IMR-90 (cell line): ENCODE measurements around the gene TCP1. TPM values are rescaled to one million over a fixed set of nuclear protein-coding genes. Genes with fewer than 3 reads are reported as not detected.

Experiments used
- ATAC-seq: fragments of 200-7000 bp; cut with Tn5 transposase; 2 replicates; pipeline ENCODE4 v1.9.1; 2020; ENCODE audit warnings: low read depth, mild to moderate bottlenecking, moderate library complexity
- BruUV-seq: library from RNA; stranded (reverse); fragments of 400-500 nt; replicated peaks from 2 replicates; lab custom pipeline; 2021; lab: Mats Ljungman, UMichigan
- CTCF ChIA-PET: fragments of 300-600 bp; formaldehyde crosslinking; extraction: SDS; loops from one replicate; lab custom pipeline; 2021; ENCODE audit warnings: antibody characterized with exemption; lab: Yijun Ruan, JAX
- POLR2A ChIA-PET: fragments of 300-600 bp; sonication (Branson Sonifier 250); formaldehyde crosslinking; loops from one replicate; lab custom pipeline; 2022; ENCODE audit warnings: antibody characterized with exemption; ENCODE audit not compliant: unreplicated experiment; lab: Charles Lee
- DNase-seq: peaks from one replicate; pipeline ENCODE4 v3.0.0; 2013
- H2AFZ ChIP-seq: replicated peaks from 2 replicates; pipeline ENCODE3; 2013; ENCODE audit warnings: low read length, mild to moderate bottlenecking; ENCODE audit not compliant: poor library complexity
- H2AK5ac ChIP-seq: 2 replicates; pipeline ENCODE4 v1.6.1; 2013; ENCODE audit warnings: low read depth, low read length, inconsistent platforms
- H2AK9ac ChIP-seq: replicated peaks from 2 replicates; pipeline ENCODE3; 2013; ENCODE audit warnings: mild to moderate bottlenecking, low read depth, low read length, moderate library complexity; ENCODE audit not compliant: poor library complexity
- H2BK120ac ChIP-seq: 2 replicates; pipeline ENCODE4 v1.6.1; 2013; ENCODE audit warnings: low read depth, low read length, inconsistent platforms
- H2BK15ac ChIP-seq: 3 replicates; pipeline ENCODE4 v1.6.1; 2013; ENCODE audit warnings: low read depth, low read length, inconsistent platforms
- H2BK20ac ChIP-seq: 2 replicates; pipeline ENCODE4 v1.6.1; 2013; ENCODE audit warnings: low read depth, mild to moderate bottlenecking, inconsistent platforms, low read length, moderate library complexity
- H2BK5ac ChIP-seq: 2 replicates; pipeline ENCODE4 v1.6.1; 2013; ENCODE audit warnings: mild to moderate bottlenecking, low read depth, low read length, inconsistent platforms; ENCODE audit not compliant: poor library complexity, severe bottlenecking
- H3K14ac ChIP-seq: replicated peaks from 2 replicates; pipeline ENCODE4 v1.6.1; 2013; ENCODE audit warnings: low read depth, low read length, inconsistent platforms
- H3K18ac ChIP-seq: 2 replicates; pipeline ENCODE4 v1.6.1; 2013; ENCODE audit warnings: low read depth, low read length, control low read depth
- H3K23ac ChIP-seq: 2 replicates; pipeline ENCODE4 v1.6.1; 2013; ENCODE audit warnings: low read depth, low read length, inconsistent platforms
- H3K27ac ChIP-seq: 2 replicates; pipeline ENCODE4 v1.5.1; 2013; ENCODE audit warnings: mild to moderate bottlenecking, control low read depth, low read length; ENCODE audit not compliant: insufficient read depth
- H3K27me3 ChIP-seq: 2 replicates; pipeline ENCODE4 v1.6.1; 2013; ENCODE audit warnings: low read length; ENCODE audit not compliant: control insufficient read depth, insufficient read depth
- H3K36me3 ChIP-seq: 2 replicates; pipeline ENCODE4 v1.6.1; 2013; ENCODE audit warnings: low read length, mixed read lengths; ENCODE audit not compliant: control insufficient read depth, insufficient read depth
- H3K4ac ChIP-seq: 2 replicates; pipeline ENCODE4 v1.6.1; 2013; ENCODE audit warnings: low read depth, low read length, inconsistent platforms
- H3K4me1 ChIP-seq: 2 replicates; pipeline ENCODE4 v1.6.1; 2013; ENCODE audit warnings: low read length, mixed read lengths; ENCODE audit not compliant: control insufficient read depth, insufficient read depth
- H3K4me2 ChIP-seq: 2 replicates; pipeline ENCODE4 v1.6.1; 2013; ENCODE audit warnings: low read depth, mild to moderate bottlenecking, control low read depth, low read length, moderate library complexity
- H3K4me3 ChIP-seq: 2 replicates; pipeline ENCODE4 v1.5.1; 2013; ENCODE audit warnings: low read depth, mild to moderate bottlenecking, control low read depth, low read length, moderate library complexity; ENCODE audit not compliant: insufficient read depth
- H3K56ac ChIP-seq: 2 replicates; pipeline ENCODE4 v1.6.1; 2013; ENCODE audit warnings: low read length, inconsistent platforms; ENCODE audit not compliant: insufficient read depth; ENCODE audit errors: extremely low read depth
- H3K79me1 ChIP-seq, 2 experiments: 2 replicates each; pipeline ENCODE4 v1.6.1; 2013; ENCODE audit warnings: low read length in 2 of 2, inconsistent platforms in 1 of 2, low read depth in 1 of 2
- H3K9ac ChIP-seq: 2 replicates; pipeline ENCODE4 v1.6.1; 2013; ENCODE audit warnings: low read depth, low read length, control low read depth
- H3K9me1 ChIP-seq: 2 replicates; pipeline ENCODE4 v1.6.1; 2013; ENCODE audit warnings: low read length, inconsistent platforms; ENCODE audit not compliant: insufficient read depth
- H3K9me3 ChIP-seq: 2 replicates; pipeline ENCODE4 v1.6.1; 2013; ENCODE audit warnings: low read length; ENCODE audit not compliant: control insufficient read depth, insufficient read depth
- H4K20me1 ChIP-seq: 2 replicates; pipeline ENCODE4 v1.6.1; 2013; ENCODE audit warnings: low read length, inconsistent platforms; ENCODE audit not compliant: insufficient read depth
- H4K5ac ChIP-seq: 2 replicates; pipeline ENCODE4 v1.6.1; 2013; ENCODE audit warnings: mild to moderate bottlenecking, low read depth, low read length, control low read depth
- H4K8ac ChIP-seq, 2 experiments: 2 replicates each; pipeline ENCODE4 v1.6.1; 2013; ENCODE audit warnings: low read depth in 2 of 2, low read length in 2 of 2, control low read depth in 1 of 2, inconsistent platforms in 1 of 2
- H4K91ac ChIP-seq: 2 replicates; pipeline ENCODE4 v1.6.1; 2013; ENCODE audit warnings: low read depth, low read length, inconsistent platforms; ENCODE audit not compliant: insufficient read depth
- BHLHE40 ChIP-seq: fragments of 150-350 bp; IDR thresholded peaks from 2 replicates; pipeline ENCODE4 v1.6.1; 2016; ENCODE audit warnings: mild to moderate bottlenecking, low read depth, low read length
- CEBPB ChIP-seq: IDR thresholded peaks from 2 replicates; pipeline ENCODE4 v1.6.1; 2012; ENCODE audit warnings: low read depth, low read length, improper control_type of control experiment
- FOS ChIP-seq: fragments of 150-350 bp; IDR thresholded peaks from 2 replicates; pipeline ENCODE4 v1.6.1; 2016; ENCODE audit warnings: low read depth, low read length
- MAFK ChIP-seq: IDR thresholded peaks from 2 replicates; pipeline ENCODE4 v1.6.1; 2012; ENCODE audit warnings: low read depth, low read length, improper control_type of control experiment
- MAZ ChIP-seq: IDR thresholded peaks from 2 replicates; pipeline ENCODE4 v1.6.1; 2012; ENCODE audit warnings: low read depth, mild to moderate bottlenecking, low read length, improper control_type of control experiment, moderate library complexity, borderline replicate concordance
- MXI1 ChIP-seq: IDR thresholded peaks from 2 replicates; pipeline ENCODE4 v1.6.1; 2012; ENCODE audit warnings: low read depth, mild to moderate bottlenecking, low read length, moderate library complexity, borderline replicate concordance
- NFE2L2 ChIP-seq: fragments of 150-350 bp; IDR thresholded peaks from 2 replicates; pipeline ENCODE4 v1.6.1; 2016; ENCODE audit warnings: low read depth, mild to moderate bottlenecking, low read length
- RAD21 ChIP-seq: IDR thresholded peaks from 2 replicates; pipeline ENCODE4 v1.6.1; 2012; ENCODE audit warnings: low read length, improper control_type of control experiment
- WGBS, 2 experiments: methylation state at CpG; one replicate each; pipeline versions ENCODE4 v1.1.5 to v1.1.7; 2013; ENCODE audit warnings: missing lambda C conversion rate in 2 of 2; ENCODE audit not compliant: insufficient read length in 1 of 2; ENCODE audit errors: extremely low coverage in 2 of 2; 5-methylcytosine and 5-hydroxymethylcytosine counted together
- dilution Hi-C: fragments of 300-500 bp; cut with HindIII; formaldehyde crosslinking; loops from one replicate; pipeline ENCODE4 v1.14.3; 2018; ENCODE audit warnings: low sequenced_read_pairs; ENCODE audit not compliant: unreplicated experiment
- in situ Hi-C: fragments of 300-500 bp; cut with MboI; formaldehyde crosslinking; loops from 3 replicates; pipeline ENCODE4 v1.14.3; 2019; ENCODE audit warnings: low sequenced_read_pairs, inconsistent platforms, mixed read lengths
- intact Hi-C: fragments of 100-400 bp; cut with micrococcal nuclease; formaldehyde crosslinking; loops from 2 replicates; pipeline ENCODE4 v1.10.0; 2022
- polyA plus RNA-seq, 3 experiments: library from polyadenylated mRNA; depleted of rRNA; stranded (reverse); fragments of >200 nt; gene quantifications; 2 replicates each; pipeline ENCODE4 v1.2.3, GENCODE V29; 2012; ENCODE audit warnings: low replicate concordance in 1 of 3
- total RNA-seq: library from RNA; depleted of rRNA; stranded (reverse); fragments of >200 nt; gene quantifications from 2 replicates; pipeline ENCODE4 v1.2.3, GENCODE V29; 2012

The TCP1 gene
- total and polyA plus RNA-seq, 2 of the 4 experiments (the other 2 are of a cell fraction), result 119 to 576 TPM

GRCh38 chr6:159788753-159789376, 537 bp downstream of the TCP1 start:
- Histone ChIP-seq H2BK5ac (peak overlapping the region; percentile 75), H3K36me3 (peaks cover 10% of the 10 kb centered on the region), H3K56ac (peak overlapping the region; percentile 50; the same call in 1 of the 2 replicates), H4K8ac (peak overlapping the region in 1 of 2 experiments; percentile 73; a peak in 1 of 4 replicates), H3K4me2 (peak overlapping the region; percentile 85), H2BK15ac (no peak overlapping the region), H3K4me1 (peaks cover 4% of the 10 kb centered on the region), H3K9me3 (no peaks in the 10 kb centered on the region), H4K20me1 (peaks cover 16% of the 10 kb centered on the region), H2AK5ac (peak overlapping the region; percentile 77; the same call in 1 of the 2 replicates), H3K9me1 (no peaks in the 10 kb centered on the region), H3K79me1 (peaks cover 15 to 36% of the 10 kb centered on the region in 2 experiments), H3K14ac (peak overlapping the region; percentile 17; the same call in 1 of the 2 replicates), H3K18ac (no peak overlapping the region), H4K5ac (no peak overlapping the region; the same call in 1 of the 2 replicates), H3K27me3 (no peaks in the 10 kb centered on the region), H3K4ac (peak overlapping the region; percentile 8), H2BK20ac (no peak overlapping the region), H2AK9ac (peak overlapping the region; percentile 91), H3K23ac (peak overlapping the region; percentile 26; the same call in 1 of the 2 replicates), H3K4me3 (peak overlapping the region; percentile 89), H4K91ac (no peak overlapping the region), H2BK120ac (no peak overlapping the region), H3K9ac (peak overlapping the region; percentile 90), H2AFZ (peak overlapping the region; percentile 96), H3K27ac (peak overlapping the region; percentile 91)
- POLR2A ChIA-PET, result no interaction called here
- DNase-seq (peak; percentile 42), ATAC-seq (no peak)
- dilution Hi-C loops, result no loop called here
- 0% methylated on average over 20 of the region's 60 CpGs; no CpG with 5 or more reads in 1 of the 2 experiments for WGBS, 2 experiments
- intact Hi-C loops, result loop anchor here (1.0 to 2.0 kb wide), 4 partner anchors 27 to 152 kb away; partner anchors contain the start of genes ACAT2 and WTAP
- TF ChIP-seq RAD21 (no peak), MAZ (no peak), CEBPB (no peak), BHLHE40 (peak; percentile 75), FOS (no peak), MXI1 (peak; percentile 91), MAFK (no peak), NFE2L2 (no peak)
- in situ Hi-C loops, result no loop called here
- BruUV-seq, result no TSS peak
- CTCF ChIA-PET, result interaction anchor here (0.5 to 0.6 kb wide), 2 partner anchors 16 to 653 kb away, joined by 4 to 5 read pairs; no protein-coding TSS in a partner anchor
